ENCODE results near the gene OPN1SW. TPM values are rescaled to one million over a fixed set of nuclear protein-coding genes. Genes with fewer than 3 reads are reported as not detected.

Gene OPN1SW
- total RNA-seq, 1 donor from 2014 or later, result not detected

DNA sequence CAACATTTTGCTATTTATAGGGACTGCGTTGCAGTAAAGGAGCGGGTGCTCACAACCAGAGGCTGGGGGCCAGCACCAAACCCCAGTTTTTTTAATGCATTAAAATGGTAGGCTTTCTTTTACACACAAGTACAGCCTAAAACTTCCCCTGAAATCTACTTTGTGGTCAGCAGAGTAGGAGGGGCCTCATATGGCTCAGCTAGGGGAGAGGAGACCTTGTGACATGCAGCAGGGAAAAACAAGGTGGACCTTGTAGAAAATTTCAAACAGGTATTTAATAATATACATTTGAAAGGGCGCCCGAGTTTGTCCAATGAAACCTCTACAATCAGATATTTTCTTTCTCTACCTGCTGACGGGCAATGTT, 17.6 kb upstream of the OPN1SW start:
- no peak for DNase-seq (ENCODE audit: low spot score)

DNA sequence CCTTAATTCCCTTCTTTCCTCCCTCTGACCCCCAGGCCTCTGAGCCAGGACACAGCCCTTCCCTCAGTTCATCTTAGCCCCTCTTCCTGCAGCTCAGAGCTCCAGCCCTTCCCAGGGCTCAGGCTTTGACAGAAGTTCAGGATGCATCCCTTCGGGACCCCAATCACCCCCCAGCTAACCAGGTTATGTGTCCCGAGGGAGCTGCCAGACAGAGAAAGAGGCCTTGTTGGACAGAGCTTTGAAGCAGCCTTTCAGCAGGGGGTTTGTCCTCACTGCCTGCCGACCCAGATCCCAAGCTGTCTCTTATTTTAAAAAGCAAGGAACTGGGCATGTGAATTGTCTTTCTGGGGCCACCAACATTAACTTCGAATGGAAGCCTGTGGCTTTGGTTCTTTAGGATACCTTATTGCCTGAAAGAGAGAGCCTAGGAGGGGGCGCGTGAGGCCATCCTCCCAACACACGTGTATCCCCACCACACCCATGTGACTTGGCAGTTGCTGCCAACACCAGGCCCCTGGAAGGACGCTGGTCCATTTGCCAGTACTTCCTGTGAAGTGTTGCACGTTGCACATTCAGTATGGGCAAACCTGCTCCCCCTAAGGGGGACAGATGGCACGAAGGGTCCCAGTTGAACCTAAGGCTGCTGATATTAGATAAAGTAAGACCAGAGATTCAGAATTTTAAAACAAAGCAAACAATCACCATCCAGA, 17.0 kb upstream of the OPN1SW start:
- no peak for DNase-seq (ENCODE audit: low spot score)

DNA sequence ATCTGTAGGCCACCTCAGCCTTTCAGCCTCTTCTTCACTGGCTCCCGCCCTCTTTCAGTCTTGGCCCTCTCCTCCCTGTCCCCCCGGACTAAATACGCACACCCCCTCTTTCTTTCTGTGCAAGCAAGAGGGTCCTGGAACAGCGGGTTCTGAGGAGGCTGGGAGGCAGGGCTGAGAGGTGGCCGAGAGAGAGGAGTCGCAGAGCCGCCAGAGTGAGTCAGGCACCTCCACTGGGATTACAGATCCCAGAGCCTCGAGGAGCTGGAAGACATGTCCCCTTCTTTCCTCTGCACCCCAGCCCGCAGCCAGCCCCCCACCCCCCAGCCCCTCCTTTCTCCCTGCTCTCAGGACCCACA, 16.4 kb upstream of the OPN1SW start:
- no peak for DNase-seq (ENCODE audit: low spot score)

DNA sequence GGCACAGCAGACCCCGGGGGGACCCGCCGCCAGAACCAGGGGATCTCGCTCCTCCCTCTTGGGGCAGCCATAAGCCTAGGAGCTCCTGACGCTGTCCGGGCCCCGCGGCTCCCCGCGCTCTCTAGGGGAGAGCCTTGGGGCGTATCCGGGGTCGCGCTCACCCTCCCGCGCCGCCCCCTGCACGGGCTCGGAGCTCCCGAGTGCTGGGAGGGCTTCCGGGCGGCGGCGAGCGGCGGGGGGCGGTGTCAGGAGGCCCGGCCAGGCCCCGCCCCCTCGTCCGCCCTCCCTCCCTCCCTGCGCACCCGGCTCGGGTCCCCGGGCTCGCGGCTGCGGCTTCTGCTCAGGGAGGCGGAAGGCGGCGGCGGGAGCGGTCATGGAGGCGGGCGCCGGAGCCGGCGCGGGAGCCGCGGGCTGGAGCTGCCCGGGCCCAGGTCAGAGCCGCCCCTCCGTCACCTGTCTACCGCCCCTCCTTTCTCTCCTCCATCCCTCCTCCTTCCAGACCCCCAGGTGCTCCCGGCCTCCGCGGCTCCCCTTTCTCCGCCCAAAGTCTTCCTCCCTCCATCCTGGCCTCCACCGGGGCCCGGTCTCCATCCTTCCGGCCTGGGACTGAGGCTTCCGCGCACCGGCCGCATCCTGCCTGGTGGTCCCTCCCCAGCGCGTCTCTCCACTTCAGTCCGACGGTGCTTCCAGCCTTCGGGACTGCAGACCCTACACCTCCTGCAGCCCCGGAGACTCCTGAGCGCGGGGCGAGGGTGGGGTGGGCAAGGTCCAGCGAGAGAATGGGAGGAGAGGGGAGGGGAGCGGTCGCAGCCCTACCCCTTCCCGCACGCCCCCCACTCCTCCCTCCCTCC, 15.8 kb upstream of the OPN1SW start, which contains the start of gene CCDC136:
Gene CCDC136, plus strand, starts transcription at position 848 of the 851 bp plus-strand sequence. CDS start 444 bp downstream, outside the sequence.
- no peak for DNase-seq (ENCODE audit: low spot score)

DNA sequence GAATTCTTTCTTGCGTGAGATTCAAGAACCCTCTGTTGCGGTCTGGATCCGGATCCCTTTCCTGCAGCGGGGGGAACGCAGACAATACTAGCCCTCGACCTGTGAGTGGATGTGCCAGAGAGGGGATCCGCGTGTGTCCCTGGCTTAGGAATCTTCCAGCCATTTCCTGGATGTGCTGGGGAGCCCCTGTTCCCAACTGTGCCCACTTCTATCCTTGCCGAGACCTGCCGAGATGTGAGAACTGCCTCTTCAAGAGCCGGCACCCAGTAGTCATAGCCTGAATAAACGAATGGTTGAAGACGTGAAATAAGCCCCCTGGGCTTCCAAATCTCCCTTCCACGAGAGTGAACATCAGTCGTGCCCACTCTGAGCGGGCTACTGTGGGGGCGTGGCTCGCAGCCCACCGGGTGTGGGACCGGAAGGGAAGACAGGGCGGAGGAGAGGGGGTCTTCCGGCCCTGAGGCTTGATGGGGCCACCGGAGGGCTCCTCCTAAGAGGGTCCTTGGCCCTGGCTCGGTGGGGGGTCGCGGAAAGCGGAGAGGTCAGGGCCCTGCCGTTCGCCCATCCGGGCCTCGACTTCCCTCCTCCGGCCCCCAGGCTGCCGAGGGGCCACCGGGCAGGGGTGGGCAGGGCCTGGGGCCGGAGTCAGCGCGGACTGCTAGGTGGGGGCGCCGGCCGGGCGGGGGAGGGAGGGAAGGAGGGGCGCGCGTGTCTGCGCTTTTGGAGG, 14.9 kb upstream of the OPN1SW start:
- no peak for DNase-seq (ENCODE audit: low spot score)

DNA sequence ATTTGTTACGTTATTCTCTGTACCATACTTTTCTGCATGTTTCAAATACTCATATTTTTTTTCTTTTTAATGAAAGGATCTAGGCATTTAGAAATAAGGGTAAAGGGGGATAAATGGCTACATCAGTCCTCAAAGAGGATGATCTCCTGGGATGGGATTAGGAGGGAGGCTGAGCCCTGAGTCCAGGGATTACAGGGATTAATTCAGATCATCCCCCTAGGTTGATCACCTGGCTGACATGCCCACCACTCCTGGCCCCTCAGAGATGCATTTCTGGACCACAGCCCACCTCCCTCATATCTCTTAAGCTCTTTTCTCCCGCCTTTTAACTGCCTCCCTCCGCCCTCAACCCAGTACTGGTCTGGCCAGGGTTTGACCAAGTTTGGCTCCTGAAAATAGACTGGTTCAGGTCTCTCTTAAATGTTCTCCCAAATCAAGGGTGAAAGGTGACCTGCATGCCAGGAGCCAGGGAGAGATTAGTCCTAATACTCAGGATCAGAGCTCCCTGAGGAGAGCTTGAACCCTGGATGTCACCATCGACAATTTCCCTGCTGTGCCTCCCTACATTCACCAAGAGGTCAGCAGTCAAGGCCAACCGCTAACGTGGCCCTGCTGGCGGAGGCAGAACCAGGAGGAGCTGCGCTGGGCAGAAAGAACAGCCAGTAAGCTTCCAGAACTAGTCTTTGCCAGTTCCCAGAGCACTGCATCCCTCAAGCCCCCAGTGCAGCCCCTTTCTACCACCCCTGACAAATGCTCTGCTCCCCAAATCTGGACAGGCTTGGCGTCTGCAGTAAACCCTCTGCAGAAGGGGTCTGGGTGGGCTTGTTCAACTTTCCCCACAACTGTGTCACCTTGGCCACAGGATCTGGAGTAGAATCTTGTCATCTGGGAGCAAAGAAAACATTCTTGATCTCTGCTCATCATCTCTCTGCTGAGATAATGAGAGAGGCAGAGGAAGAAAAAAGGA, 13.1 kb upstream of the OPN1SW start:
- no peak for DNase-seq (ENCODE audit: low spot score)

DNA sequence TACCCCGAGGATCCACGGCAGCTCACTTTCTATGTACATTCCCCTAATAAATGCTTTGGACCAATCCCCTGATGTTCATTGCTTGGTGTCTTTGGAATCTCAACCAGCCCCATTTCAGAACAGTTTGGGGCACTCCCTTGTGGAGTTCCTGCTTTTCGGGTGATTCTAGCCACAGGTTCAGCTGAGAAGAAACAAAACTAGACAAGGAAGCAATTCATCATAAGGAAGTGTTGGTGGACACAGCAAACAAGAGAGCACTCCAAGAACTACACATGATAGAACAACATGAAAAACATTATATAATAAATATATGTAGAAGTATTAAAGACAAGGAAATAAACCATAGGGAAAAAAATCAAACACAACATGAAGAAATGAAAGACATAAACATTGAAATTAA, 10.1 kb upstream of the OPN1SW start:
- DNase-seq (ENCODE audit: low spot score), result no peak

DNA sequence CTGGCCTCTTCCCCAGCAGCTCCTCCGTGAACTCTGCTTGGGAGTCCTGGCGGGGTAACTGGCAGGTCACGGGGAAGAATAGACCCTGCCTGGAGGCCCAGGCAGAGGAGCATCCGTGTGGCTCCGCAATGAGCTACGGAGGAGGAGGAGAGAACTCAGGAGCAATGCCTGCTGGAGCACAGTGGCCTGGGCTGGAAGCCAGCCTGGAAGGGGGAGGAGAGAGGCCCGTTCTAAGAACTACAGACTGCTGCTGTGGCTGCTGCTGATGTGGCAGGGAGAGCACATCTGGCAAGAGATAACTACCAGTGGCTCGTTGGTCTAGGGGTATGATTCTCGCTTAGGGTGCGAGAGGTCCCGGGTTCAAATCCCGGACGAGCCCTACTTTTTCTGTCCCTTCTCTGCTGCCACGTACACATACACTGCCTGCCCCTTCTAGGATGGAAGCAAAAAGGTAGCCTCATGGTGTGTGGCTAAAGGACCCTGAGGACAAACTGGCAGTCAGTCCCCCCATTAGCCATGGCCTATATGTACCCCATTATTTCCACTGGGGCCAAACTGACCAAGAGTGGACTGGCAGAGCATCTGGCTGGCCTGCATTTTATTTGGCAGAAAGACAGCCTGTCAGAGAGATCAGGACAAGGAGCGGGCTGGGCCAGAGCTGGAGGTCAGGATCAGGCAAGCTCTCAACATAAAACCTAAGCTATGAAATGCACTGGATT, 7.7 kb upstream of the OPN1SW start:
- no peak for DNase-seq (ENCODE audit: low spot score)

DNA sequence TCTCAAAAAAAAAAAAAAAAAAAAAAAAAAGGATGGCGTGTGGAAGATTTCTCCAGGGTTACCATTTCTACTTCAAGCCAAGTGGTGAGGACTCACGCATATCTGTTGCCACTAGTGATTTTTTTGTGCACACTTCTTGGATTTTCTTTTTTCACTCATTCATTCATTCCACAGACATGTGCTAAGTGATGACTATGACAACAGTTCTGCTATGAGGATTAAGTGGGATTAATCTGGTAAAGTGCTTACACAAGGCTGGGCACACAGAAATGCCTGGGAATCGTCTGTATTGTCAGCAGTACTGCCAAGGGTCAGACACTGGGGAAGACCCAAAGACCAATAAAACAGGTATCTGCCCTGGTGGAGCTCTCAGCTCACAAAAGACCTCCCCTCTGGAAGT, 6.3 kb upstream of the OPN1SW start:
- DNase-seq (ENCODE audit: low spot score), result no peak

DNA sequence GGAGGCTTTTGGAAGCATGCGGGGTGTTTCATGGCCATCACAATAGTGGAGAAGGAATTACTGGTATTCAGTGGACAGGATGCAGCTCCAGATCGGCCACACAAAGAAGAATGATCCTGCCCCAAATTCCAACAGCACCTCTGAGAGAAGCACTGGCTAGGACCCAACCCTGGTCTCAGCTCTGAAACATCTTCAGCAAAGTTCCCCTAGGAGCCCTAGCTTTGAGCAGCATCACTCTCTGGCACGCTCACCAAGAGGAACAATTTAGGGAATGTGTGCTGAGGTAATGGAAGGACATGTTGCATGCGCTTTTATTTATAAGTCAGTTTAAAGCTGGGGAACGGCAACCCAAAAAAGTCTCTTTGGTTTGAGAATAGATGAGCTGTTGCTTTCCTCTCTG, 5.5 kb upstream of the OPN1SW start:
- no peak for DNase-seq (ENCODE audit: low spot score)

DNA sequence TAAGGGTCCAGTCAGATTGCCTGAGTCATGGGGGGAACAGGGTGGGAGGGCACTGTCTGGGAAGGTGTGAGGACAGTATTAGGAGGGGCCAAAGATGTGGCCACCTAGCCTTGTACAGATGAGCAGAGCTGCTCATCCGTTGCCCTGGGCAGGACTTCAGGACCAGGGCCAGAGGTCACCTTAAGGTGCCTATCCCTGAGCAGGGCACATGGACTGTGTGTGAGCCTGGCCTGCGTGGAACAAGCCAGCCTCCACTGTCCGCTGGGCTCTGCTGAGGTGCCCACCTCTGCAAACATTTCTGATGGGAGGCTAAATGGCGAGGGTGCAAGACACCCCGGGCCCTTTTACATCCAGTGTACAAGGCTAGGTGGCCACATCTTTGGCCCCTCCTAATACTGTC, 3.4 kb upstream of the OPN1SW start:
- no peak for DNase-seq (ENCODE audit: low spot score)

DNA sequence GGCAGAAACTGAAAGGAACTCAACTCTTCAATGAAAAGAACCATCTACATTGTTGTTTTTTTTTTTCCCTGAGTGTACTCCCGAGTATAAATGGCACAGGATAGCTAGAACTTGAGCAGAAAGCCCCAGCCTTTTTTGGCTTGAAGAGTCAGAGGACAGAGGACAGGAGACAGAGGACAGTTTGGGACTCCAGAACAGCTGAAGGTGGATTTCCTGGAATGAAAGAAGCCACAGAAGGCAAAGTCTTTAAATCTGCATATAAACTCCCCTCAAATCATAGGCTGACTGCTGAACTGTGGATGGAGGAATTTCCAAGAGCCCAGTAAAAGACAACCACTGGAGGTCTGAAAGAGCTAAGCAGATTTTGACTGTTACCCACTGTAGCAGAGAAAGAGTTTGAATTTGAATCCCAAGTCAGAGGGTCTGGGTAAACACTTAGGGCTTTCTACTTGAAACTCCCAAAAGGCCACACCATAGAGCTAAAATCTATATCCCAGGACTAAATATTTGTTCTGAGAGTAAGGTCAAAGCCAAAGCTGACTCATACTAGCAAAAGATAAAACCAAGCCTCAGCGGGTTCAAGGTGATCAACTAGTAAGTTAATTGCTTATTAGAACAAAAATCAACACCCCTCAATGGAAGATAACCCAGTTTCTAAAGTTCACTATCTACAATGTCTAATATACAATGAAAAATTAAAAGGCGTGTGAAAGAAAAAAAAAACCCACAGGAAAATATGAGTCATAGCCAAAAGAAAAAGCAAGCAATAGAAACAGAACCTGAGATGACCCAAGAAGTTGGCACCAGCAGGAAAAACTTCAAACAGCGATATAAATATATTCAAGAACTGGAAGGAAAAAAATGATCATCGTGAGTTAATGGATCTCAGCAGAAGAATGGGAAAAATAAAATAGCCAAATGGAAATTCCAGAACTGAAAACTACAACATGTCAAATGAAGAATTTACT, 1.8 kb upstream of the OPN1SW start:
- no peak for DNase-seq (ENCODE audit: low spot score)

DNA sequence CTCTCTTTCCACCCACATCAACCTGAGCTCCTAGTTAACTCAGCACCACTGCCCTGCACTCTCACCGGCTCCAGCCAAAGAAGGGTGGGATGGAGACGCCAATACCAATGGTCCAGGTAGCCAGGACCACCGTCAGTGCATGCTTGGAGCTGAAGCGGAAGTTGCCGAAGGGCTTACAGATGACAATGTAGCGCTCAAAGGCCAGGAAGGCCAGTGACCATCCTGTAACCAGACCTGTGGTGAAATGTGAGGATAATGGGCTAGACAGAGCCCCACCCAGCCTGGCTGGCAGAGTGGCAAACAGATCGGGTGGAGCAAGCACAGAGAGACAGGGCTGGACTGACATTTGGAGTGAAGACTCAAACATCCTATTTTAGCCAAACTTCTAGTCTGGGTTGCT, 673 bp downstream of the OPN1SW start:
- DNase-seq (ENCODE audit: low spot score), result no peak

DNA sequence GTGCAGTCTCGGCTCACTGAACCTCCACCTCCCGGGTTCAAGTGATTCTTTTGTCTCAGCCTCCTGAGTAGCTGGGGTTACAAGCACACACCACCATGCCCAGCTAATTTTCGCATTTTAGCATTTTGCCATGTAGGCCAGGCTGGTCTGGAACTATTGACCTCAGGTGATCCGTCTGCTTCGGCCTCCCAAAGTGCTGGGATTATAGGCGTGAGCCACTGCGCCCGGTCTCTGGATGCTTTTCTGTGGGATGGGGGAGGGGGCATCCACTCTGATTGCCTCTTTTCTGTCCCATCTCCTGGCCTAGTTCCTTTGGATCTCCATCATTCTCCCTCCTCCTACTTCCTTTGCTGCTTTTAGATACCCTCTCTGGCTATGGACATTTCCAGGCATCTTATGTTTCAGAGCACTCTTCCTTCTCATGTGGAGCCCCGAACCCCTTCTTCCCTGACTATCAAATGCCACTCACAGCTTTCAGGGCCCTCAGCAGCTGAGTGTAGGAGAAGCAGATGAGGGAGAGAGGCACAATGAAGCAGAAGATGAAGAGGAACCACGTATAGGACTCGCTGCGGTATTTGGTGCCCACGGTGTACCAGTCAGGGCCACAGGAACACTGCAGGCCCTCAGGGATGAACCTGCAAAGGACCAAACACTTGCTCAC, 1.4 kb downstream of the OPN1SW start:
- DNase-seq (ENCODE audit: low spot score), result no peak

DNA sequence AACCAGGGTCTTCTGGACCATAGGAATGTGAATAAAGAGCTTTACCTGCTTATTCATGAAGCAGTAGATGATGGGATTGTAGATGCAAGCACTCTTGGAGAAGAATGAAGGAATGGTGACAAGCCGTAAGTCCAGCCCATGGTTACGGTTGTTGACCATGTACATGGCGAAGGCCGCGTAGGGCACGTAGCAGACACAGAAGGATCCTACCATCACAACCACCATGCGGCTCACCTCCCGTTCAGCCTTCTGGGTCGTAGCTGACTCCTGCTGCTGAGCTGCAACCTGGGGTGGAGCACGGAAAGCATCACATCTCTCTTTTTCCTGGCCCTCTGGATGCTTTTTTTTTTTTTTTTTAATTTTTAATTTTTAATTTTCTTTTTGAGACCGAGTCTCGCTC, 2.0 kb downstream of the OPN1SW start:
- DNase-seq (ENCODE audit: low spot score), result no peak

DNA sequence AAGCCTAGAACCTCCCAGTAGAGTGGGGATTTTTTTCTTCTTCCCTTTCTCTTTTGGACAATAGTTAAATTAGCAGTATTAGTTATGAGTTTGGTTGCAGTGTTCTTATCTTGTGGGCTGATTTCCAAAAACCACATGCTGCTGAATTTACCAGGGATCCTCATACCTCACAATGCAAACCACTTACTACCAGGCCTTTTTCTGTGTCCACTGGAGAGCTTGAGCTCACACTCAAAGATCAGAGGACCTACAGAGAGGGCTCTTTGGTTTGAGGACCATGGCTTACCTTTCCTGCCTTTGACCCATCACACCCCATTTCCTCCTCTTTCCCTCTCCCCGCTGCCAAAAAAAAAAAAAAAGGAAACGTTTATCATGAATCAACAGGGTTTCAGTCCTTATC, 5.4 kb downstream of the OPN1SW start:
- DNase-seq (ENCODE audit: low spot score), result no peak

DNA sequence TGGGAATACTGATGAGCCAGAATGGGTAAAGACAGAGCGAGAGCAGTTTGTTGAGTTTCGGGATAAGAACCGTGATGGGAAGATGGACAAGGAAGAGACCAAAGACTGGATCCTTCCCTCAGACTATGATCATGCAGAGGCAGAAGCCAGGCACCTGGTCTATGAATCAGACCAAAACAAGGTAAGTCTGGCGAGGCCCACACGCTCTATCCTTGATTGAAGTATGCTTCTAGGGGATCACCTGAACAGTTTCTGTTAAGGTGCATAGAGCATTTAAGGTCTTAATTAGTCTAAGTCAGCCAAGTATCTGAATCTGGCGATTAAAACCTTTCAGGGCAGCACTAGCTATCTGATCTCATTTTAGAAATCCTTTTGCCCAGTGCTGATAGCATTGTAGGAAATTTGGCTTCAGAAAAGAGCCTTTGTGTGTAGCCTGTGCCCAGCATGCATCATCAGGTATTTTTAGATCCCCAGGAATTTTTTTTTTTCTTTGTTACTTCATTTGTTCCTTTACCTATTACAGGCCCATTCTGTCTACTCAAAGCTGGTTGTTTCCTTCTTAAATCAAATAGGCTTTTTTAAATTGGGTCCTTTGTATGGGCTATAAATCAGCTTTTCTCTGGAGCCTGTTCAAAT, 8.0 kb downstream of the OPN1SW start:
- DNase-seq (ENCODE audit: low spot score), result no peak

DNA sequence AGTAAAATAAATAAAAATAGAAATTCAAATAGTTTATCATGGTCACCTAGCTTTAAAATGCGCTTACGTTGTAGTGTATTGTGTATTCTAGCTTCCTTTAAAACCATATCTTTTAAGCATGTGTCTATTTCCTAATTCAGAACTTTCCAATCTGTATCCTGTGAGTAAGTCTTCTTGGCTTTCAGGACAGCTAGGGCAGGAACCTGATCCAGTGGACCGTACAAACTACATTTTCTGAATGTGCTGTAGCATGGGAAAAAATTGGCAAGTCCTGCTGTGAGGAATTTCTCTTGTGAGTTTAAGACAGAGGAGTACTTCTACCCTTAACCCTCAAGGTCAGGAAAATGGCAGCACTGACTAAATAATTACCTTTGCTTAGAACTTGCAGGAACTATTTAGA, 12.1 kb downstream of the OPN1SW start:
- DNase-seq (ENCODE audit: low spot score), result no peak

Data from mesenteric fat pad (tissue), 1 donor.